IPS DF 4.7 (cell line): ENCODE data around the gene PDE4B.

Experiments used
- DNase-seq: peaks from one replicate; pipeline ENCODE4 v3.0.0-alpha.2; 2013; ENCODE audit warnings: low spot score; ENCODE audit errors: extremely low read depth

The PDE4B gene

DNA sequence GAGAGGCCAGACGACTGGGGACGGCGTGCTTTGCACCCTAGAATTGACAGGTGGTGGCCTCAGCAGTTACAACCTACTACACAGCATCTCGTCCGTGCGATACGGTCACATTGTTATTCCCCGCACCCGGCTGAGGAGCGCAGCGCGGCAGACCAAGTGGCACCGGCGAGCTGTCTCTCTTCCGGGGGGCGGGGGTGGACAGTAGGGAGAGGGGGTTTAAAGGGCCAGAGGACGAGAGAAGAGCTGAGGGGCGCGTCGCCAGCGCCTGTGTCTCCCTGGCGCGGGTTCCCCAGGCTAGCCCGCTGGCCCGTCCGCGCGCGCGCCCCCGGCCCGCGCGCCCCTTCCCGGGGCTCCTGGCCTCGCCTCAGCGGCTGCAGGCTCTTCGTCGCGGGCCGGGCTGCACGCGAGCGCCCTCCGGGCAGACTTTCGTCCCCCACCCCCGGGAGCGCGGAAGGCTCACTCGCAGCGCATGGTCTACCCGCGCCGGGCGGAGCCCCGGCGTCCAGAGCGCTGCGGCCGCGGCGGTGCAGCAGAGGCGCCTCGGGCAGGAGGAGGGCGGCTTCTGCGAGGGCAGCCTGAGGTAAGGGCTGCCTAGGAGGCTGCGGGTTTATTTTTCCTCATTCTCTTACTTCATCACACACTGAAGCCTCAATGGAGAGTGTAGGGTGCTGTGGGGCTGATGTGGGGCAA is at the start of gene PDE4B:
Gene PDE4B (plus strand): TSS at position 227 of the 690 bp plus-strand sequence.
- no peak for DNase-seq

DNA sequence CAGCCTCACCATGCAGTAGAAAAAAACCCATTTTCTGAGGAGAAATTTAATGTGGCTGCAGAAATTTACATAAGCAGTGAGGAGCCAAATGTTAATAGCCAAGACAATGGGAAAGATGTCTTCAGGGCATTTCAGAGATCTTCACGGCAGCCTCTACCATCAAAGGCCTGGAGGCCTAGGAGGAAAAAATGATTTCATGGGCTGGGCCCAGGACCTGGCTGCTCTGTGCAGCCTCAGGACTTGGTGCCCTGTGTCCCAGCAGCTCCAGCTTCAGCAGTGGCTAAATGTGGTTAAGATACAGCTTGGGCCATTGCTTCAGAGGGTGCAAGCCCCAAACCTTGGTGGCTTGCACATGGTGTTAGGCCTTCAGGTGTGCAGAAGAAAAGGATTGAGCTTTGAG is 48.0 kb upstream of the PDE4B start:
- no peak for DNase-seq

DNA sequence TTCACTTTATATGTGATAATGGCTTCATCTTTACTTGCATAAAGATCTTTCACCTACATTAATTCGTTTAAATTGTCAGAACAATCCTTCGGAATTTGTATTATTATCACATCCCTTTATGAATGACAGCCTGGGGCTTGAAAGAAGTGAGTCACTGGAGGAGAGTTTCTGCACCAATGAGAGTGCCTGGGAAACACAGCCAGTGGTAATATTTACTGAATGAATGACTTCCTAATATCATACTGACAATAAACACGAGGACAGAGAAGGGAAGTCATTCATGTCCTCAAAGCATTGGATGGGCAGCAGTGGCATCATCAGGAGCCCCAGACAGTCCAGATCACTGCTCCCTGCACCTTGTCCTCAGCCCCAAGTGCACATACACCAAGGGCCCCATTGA is 40.7 kb upstream of the PDE4B start:
- no peak for DNase-seq

DNA sequence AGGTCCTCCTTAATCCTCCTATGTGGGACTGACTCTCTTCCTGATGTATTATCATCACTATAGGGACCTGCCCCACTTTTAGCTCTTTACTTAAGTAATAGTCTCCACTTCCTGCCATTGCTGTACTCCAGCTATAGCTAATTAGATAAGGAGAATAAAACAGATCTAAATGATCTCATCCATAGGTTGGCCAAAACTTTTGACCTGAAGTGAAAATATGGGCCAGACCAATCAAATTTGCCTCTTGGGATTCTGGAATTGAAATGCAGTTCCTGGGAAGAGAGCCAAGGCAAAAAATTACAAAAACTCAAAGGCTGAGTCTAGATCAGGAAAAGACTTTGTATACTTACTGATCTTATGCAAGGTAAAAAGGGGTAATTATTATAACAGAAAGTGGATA is 36.1 kb upstream of the PDE4B start:
- no peak for DNase-seq

DNA sequence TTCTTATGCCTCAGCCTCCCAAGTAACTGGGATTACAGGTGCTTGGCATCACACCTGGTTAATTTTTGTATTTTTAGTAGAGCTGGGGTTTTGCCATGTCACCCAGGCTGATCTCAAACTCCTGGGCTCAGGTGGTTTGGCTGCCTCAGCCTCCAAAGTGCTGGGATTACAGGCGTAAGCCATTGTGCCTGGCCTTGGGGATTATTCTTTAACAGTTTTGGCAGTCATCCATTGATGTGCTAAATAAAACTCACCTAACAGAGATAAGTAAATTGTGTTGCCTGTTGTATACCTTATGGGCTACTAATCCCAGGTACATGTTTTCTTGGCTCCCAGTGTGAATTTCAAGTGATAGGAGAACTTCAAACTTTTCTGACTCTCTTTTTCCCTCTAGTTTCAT is 35.2 kb upstream of the PDE4B start:
- no peak for DNase-seq

DNA sequence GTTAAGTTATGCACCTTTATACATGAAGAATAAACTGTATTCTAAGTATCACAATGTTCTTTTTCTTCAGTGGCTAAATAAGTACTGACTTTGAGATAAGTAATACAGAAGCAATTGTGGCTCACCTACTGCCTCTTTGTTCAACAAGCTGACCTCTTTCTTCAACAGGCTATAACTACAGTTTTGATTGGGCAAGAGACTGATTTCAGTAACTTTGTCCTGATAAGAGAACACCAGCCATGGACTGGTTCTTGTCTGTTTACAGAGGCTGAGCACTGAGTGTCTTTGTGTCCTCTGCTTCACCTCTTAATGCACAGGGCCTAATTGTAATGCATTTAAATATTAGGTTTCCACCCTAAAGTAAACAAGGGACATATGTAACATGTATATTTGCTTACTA is 34.6 kb upstream of the PDE4B start:
- no peak for DNase-seq

DNA sequence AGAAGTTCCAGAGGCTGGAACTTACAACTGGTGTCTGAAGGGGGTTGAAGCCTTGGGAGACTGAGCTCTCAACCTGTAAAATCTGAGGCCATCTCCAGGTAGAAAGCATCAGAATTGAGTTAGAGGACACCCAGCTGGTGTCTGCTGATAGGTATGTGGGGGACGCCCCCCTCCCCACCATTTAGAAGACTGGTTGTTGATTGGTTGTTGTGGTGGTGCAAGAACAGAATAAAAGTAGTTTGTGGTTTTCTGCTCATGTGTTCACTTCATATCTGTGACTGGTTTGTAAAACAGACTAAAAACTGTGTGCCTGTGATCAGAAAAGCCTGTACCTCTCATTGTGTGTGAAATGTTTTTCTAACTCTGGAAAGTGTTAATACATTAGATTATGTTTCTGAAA is 33.2 kb upstream of the PDE4B start:
- no peak for DNase-seq

DNA sequence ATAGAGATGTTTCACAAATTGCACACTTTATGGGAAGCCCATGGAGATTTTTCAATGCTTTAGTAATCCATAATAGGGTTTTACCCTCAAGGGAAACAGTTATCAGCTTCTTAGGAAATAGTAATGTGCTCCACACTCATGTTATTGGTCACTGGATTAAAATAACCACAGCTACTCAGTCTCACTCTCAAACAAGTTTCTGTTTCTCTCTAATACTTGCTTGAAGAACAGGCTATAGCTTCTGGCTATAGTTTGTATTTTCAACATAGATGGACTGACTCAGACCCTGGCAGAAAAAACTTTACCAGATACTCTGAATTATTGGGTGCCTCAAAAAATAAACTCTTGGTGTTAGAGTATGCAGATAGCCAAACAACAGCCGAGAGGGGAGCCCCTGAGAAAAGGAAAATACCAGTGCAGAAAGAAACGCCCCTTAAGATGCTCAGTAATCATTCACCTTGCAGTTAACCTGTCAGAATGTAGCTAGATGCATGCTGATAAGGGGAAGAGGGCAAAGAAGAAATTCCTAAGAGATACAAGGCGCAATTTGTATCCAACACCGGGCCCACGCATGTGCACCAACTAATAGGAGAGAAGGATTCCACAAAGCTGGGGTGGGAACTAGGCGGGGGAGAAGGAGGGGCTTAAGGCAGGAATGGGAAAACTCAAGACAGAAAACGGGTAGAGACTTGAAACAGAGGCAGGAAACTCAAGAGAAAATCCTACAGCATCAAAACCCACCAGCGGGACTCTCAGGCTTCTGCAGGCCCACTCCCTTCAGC is 30.4 kb upstream of the PDE4B start:
- DNase-seq, result no peak

DNA sequence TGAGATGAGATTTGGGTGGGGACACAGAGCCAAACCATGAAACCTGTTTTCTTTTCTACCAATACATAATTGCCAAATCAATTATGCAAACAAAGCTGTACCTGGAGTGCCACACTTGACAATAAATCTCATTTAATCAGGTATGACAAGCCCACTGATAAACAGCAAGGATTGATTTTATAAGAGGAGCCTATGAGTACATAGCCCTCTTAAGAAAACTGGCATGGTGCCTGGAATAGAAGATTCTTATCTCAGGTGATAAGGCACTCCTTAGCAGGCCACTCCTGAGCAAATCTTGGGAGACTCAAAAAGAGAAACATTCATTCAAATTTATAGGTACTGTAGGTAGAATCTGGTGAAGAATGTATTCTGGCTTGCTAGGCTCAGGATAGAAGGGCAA is 28.6 kb upstream of the PDE4B start:
- no peak for DNase-seq

DNA sequence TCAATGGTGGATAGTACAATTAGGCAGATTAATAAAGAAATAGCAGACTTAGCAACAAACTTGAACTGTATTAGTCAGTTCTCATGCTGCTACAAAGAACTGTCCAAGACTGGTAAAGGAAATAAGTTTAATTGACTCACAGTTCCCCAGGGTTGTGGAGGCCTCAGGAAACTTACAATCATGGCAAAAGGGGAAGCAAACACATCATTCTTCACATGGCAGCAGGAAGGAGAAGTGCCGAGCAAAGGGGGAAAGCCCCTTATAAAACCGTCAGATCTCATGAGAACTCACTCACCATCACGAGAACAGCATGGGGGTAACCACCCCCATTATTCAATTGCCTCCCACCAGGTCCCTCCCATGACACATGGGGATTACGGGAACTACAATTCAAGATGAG is 27.1 kb upstream of the PDE4B start:
- no peak for DNase-seq

DNA sequence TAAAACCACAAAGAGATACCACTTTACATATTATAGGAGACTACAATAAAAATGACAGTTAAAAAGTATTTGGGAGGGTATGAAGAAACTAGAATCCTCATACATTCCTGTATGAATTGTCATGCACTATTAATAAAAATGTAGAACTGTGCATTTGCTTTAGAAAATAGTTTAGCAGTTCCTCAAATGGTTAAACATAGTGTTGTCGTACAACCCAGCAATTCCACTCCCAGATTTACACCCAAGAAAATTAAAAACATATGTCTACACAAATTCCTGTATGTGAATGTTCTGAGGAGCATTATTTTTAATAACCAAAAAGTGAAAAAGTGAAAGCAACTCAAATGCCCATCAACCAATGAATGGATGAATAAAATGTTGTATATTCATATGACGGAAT is 23.1 kb upstream of the PDE4B start:
- no peak for DNase-seq

DNA sequence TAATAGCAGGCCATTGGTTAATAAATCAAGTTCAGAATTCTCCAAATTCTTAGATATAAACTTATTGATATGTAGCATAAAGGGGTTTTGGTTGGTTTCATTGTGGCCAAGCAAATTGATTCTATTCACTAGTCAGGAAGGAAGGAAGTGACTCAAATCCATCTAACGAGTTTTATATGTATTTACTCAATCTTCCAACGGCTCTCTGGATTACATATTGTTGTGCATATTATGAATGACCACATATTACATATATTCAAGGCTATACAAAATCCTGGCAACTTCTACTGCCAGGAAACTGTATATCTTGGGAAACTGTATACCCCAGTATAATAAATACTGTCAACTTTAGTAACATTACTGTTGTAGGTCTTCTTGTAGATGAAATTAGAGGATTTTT is 20.1 kb upstream of the PDE4B start:
- DNase-seq, result no peak

DNA sequence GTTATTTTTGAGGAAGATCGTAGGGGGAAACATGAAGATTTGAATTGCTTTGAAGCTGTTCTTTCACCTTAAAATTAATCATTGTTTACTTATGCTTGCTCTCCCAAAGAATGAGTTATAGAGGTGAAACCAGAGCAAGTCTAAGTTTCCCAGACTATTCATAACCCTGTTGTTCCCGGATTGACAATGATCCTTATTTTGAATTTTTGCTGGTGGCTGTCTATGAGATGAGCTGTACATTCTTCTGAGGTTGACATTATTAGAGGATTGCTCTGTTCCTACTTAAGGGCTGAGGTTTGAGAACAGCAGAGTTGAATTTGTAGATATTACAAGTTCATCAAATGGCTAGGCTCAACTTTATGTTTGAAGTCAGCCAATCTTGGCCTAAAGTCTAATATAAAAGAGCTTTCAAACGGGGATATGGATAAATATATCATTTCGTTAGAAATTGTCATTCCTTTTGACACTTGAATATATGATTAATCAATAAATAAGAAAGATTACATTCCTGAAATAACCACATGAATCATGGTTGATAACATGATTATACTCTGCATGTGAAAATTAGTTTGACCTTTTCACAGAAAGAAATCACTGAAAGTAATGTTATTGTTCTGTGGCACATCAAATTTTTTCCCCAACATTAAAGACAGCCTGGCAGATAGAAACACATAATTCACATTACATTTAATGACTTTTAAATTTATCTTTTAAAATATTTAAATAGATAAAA is 19.1 kb upstream of the PDE4B start:
- no peak for DNase-seq

DNA sequence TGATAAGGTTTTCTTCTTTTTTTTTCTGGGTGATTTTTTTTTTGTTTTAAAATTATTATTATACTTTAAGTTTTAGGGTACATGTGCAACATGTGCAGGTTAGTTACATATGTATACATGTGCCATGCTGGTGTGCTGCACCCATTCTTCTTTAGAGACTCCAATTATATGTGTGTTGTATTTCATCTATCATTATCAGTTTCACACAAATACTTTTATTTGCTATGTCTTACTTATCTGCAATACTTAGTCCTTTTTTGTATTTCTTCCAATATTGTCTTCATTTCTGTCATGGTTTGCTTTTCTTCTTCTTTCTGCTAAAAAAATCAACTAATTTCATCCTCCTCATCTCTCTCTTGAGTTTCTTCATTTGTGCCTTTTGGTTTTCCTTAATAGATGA is 3.9 kb upstream of the PDE4B start:
- no peak for DNase-seq

DNA sequence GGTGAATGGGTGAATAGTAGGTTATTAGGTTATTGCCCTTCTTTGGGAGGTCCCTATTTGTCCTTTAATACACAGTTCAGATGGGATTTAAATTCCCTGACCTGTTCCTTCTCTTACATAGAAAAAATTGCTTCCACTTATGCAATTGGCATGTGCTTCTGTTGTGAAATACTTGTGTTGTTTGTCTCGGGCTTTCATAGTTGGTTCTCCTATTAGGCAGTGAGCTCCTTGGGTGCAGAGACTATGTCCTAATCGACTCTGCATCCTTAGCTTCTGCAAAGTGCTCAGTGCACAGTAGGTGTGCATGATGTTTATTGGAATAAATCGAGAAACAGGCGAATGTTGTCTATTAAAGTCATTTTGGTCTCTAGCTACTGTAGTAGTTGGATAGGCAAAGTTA is 1.3 kb upstream of the PDE4B start:
- DNase-seq, result no peak

DNA sequence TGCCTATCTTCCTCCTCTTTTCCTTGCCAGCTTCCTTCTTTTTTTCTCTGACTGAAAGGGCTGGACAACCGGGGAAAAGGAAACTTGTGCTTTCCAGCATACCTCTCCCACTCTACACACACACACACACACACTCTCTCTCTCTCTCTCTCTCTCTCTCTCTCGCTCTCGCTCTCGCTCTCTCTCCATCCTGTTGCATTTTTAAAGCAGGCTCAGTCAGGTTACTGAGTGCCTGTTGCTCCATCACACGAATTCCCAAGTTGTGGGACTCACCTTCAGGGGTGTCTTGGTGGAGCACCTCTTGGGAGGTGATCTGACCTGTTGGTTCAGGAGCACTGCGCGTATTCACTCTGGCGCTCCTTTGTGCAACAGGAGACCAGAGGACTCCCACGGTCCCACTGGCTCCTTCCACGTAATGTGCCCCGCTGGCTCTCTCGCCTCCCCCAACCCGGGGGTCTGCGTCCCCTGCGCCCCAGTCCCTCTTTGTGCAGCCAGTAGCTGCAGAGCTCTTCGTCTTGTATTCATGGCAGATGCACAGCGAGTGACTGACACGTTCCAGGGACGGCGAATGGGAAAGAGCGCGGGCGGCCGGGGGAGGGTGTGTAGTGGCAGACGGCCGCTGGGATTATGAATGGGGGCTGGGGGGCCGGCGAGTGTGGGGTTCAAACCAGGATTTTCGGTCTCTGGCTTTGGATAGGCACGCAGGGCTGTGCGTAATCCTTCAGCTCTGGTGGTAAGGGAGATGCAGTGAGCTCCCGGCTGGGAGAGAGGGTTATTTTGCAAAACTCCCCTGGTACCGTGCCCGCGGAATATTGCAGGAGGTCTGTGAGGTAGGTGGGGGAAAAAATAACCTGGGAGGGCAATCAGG is 660 bp upstream of the PDE4B start:
- DNase-seq, result no peak

DNA sequence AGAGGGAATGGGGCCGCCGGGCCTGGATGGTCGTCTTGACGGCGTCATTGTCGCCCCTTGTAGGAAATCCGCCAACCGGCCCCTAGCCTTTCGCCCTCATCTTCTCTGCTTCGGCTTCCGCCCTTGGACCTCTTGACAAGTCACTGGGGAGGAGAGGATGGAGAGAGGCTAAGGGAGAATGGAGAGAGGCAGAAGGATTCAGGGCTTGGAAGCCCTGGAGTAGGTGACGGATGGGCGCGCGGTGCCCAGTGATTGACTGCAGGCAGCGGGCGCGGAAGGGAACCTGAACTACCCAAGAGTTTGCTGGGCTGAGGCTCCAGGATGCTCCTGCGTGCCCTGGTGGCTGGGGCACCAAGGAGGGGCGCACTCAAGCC is 651 bp downstream of the PDE4B start:
- no peak for DNase-seq

DNA sequence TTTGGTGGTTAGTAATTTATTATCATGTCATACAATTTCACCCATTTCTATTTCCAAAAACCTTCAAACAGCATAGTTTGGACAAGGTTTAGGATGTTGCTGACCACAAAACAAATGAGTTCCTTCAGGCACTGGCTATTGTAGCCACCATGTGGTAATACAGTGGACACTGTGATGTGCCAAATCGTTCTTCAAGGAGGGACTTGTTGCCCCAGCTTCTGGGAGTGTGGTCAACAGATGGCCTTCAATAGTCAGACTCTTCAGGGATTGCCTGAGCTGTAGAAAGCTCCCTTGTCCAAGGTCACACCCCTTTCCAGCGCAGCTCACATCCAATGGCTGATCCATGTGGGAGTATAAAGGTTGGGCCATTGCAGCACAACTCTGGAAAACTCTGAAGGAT is 2.6 kb downstream of the PDE4B start:
- no peak for DNase-seq

DNA sequence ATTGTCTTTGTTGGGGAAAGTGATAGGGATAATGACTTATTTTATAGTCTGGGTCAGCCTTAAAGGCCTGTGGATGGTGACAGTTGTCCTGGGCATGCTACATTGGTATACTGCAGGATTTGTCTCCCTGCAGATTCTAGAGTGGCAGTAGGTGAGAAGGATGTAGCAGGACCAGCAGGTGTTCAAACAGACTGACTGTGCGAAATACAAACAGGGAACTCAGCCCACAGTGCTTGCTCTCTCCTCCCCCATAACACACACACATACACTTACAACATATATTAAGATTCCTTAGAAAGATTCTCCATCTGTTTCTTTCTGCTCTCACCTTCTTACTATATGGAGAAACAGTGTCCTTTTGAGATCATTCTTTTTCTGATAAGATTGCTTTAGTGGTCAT is 6.9 kb downstream of the PDE4B start:
- DNase-seq, result no peak

DNA sequence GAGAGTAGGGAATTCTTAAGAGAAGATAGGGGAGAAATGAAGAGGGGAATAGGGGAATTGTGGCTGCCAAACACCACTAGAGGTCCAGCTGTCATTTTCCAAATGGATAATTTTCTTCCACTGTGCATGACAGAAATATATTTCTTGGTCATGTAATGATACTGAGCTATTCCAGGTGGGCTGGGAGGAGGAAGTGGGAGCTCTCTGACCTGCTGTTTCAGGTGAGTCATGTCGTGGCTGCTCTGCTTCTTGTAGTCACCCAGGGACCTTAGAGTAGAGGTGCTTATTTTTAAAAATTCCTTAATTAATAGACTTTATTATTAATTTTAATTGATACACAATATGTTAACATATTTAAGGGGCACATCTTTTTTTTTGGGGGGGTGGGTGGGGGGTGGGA is 11.9 kb downstream of the PDE4B start:
- DNase-seq, result no peak

DNA sequence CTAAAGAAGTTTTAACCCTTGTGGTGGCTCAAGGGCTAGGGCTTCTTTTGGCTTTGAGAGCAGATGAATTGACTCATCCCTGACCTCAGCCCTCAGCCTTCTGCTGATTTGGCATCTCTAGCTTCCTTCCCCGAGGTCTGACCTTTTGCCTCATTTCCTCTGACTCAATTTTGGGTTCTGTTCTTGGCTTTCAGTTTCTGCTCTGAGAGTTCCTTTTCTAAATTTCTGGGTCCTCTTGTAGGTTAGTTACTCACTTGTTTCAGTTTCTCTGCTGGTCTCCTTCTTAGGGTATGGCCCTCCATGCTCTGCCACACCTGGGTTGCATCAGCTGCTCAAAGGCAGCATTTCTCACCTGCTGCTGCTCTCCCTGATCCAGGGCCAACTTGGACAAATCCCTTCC is 19.4 kb downstream of the PDE4B start:
- DNase-seq, result no peak

DNA sequence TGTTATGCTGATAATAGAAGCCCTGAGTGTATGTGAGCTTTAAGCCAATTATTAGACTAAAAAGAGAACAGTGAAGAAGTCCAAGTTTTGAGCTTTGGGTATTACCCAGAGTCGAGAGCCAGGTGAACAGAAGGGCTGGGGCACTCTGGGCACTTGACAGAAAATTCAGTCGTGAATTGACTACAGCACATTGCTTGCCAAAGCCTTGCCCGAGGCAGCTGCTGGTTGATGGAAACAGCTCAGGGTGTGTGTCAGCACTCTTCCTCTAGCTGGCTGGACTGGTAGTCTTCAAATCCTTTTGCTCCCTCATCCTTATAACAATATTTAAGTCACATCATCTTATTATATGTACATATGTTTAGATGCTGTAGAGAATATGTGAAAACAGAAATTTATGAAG is 21.3 kb downstream of the PDE4B start:
- DNase-seq, result no peak
